ENCODE data around the gene PNPLA4.

Gene PNPLA4

GRCh38 chrX:7852166-7852565, 75.0 kb downstream of the PNPLA4 start:
- no peak for DNase-seq

All from central memory CD4-positive, alpha-beta T cell (primary cell).